PFSK-1 (cell line): Measurements from ENCODE around the gene SOD1.

Experiments
- POLR2AphosphoS5 ChIP-seq: IDR thresholded peaks from 2 replicates; pipeline ENCODE4 v1.6.1; 2012; ENCODE audit warnings: low read depth, mild to moderate bottlenecking, control low read depth, low read length, moderate library complexity
- SIN3A ChIP-seq: IDR thresholded peaks from 2 replicates; pipeline ENCODE4 v1.6.1; 2012; ENCODE audit warnings: mild to moderate bottlenecking, low read length, moderate library complexity, borderline replicate concordance; ENCODE audit not compliant: insufficient read depth
- TAF1 ChIP-seq: IDR thresholded peaks from 2 replicates; pipeline ENCODE4 v1.6.1; 2012; ENCODE audit warnings: low read length, control low read depth, borderline replicate concordance; ENCODE audit not compliant: insufficient read depth
- TF ChIP-seq, protein P1 (sequence below), 2 experiments: IDR thresholded peaks; 2 replicates each; pipeline versions ENCODE4 v1.6.1 to v1.8.0; 2011 to 2012; ENCODE audit warnings: low read depth in 2 of 2, low read length in 2 of 2, control low read depth in 1 of 2, inconsistent platforms in 1 of 2, mild to moderate bottlenecking in 1 of 2, moderate library complexity in 1 of 2; ENCODE audit not compliant: insufficient read depth in 1 of 2

DNA sequence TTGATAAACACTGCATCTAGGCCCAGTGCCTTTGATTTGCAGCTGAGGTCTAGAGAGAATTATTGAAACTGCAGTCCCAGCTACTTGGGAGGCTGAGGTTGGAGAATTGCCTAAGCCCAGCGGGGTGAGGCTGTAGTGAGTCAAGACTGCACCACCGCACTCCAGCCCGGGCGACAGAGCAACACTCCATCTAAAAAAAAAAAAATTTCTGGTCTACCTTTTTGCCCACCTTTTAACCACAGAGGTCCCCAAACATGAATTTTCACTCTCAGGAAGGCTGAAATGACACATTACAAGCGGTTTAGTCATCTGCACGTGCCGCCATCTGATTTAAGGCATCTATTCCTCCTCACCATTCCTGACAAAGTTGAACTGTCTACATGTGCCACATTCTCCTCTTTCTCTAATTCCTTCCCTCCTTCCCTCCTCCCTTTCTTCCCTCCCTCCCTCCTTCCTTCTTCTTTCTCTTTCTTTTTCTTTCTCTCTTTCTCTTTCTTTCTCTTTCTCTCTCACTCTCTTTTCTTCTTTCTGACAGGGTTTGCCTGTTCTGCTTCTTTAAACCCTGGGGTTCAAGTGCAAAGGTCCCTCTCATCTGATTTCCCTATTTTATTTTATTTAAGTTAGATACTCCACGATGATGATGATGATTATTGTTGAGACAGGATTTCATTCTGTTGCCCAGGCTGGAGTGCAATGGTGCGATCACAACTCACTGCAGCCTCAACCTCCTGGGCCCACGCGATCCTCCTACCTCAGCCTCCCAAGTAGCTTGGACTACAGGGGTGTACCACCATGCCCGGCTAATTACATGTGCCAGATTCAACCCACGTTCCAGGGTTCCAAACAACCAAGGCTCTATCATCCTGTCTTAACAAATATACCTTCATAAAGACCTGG, 3.0 kb upstream of the SOD1 start:
- TF ChIP-seq TAF1 (no peak), POLR2AphosphoS5 (no peak), SIN3A (no peak)
- TF ChIP-seq, protein P1, sequence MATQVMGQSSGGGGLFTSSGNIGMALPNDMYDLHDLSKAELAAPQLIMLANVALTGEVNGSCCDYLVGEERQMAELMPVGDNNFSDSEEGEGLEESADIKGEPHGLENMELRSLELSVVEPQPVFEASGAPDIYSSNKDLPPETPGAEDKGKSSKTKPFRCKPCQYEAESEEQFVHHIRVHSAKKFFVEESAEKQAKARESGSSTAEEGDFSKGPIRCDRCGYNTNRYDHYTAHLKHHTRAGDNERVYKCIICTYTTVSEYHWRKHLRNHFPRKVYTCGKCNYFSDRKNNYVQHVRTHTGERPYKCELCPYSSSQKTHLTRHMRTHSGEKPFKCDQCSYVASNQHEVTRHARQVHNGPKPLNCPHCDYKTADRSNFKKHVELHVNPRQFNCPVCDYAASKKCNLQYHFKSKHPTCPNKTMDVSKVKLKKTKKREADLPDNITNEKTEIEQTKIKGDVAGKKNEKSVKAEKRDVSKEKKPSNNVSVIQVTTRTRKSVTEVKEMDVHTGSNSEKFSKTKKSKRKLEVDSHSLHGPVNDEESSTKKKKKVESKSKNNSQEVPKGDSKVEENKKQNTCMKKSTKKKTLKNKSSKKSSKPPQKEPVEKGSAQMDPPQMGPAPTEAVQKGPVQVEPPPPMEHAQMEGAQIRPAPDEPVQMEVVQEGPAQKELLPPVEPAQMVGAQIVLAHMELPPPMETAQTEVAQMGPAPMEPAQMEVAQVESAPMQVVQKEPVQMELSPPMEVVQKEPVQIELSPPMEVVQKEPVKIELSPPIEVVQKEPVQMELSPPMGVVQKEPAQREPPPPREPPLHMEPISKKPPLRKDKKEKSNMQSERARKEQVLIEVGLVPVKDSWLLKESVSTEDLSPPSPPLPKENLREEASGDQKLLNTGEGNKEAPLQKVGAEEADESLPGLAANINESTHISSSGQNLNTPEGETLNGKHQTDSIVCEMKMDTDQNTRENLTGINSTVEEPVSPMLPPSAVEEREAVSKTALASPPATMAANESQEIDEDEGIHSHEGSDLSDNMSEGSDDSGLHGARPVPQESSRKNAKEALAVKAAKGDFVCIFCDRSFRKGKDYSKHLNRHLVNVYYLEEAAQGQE (IDR thresholded peaks at IDR 0.05; ENCODE audit: insufficient read depth in 1 of 2, low read depth in 2 of 2, low read length in 2 of 2) = no peak
